Ramos (cell line): ENCODE data around the gene CNR2.
"Not testable (repeated sequence)": the region's sequence is repeated elsewhere in the genome, so short reads cannot be mapped to it uniquely, and the experiment has no call there.

Experiments
- in situ Hi-C: fragments of 300-500 bp; cut with MboI; formaldehyde crosslinking; loops from one replicate; pipeline ENCODE4 v1.14.3; 2022; ENCODE audit warnings: low sequenced_read_pairs; ENCODE audit not compliant: unreplicated experiment

Gene CNR2

GRCh38 chr1:23845163-23845562, 68.0 kb downstream of the CNR2 start:
- in situ Hi-C loops, result no loop called here

GRCh38 chr1:23843644-23844043, 69.5 kb downstream of the CNR2 start:
- in situ Hi-C loops, result no loop called here

GRCh38 chr1:23838401-23838866, 74.7 kb downstream of the CNR2 start:
- in situ Hi-C loops, result no loop called here

GRCh38 chr1:23837908-23838307, 75.3 kb downstream of the CNR2 start:
- in situ Hi-C loops, result no loop called here

GRCh38 chr1:23836037-23836436, 77.1 kb downstream of the CNR2 start:
- in situ Hi-C loops, result no loop called here

GRCh38 chr1:23834156-23834555, 79.0 kb downstream of the CNR2 start:
- in situ Hi-C loops, result not testable (repeated sequence)

GRCh38 chr1:23827717-23828116, 85.4 kb downstream of the CNR2 start:
- in situ Hi-C loops, result no loop called here

- in situ Hi-C loops, result not testable (repeated sequence)
Measured at GRCh38 chr1:23826590-23826989, 86.6 kb downstream of the CNR2 start.

- in situ Hi-C loops, result no loop called here
Measured at GRCh38 chr1:23825762-23826522, 87.2 kb downstream of the CNR2 start.

- in situ Hi-C loops, result no loop called here
Measured at GRCh38 chr1:23825076-23825761, 87.9 kb downstream of the CNR2 start, which contains the start of gene HMGCL. Gene HMGCL, minus strand, starts transcription at chr1:23825429. Its CDS starts 14 bp downstream, at chr1:23825415.

GRCh38 chr1:23824711-23825075, 88.5 kb downstream of the CNR2 start:
- in situ Hi-C loops, result loop anchor here (25.0 kb wide), 1 partner anchor 563 kb away; no protein-coding TSS in a partner anchor

- in situ Hi-C loops, result loop anchor here (25.0 kb wide), 1 partner anchor 564 kb away; no protein-coding TSS in a partner anchor
Measured at GRCh38 chr1:23823767-23824166, 89.4 kb downstream of the CNR2 start.
